ENCODE measurements around the gene VWA8.
"Not testable (repeated sequence)": the region's sequence is repeated elsewhere in the genome, so short reads cannot be mapped to it uniquely, and the experiment has no call there.

Gene VWA8

GRCh38 chr13:41654796-41655195 is 306.1 kb downstream of the VWA8 start:
- in situ Hi-C loops (cut with HindIII; ENCODE audit: low sequenced_read_pairs), result loop anchor here (25.0 kb wide), 2 partner anchors 383 to 458 kb away; partner anchors contain the start of gene DGKH

- in situ Hi-C loops (cut with HindIII; ENCODE audit: low sequenced_read_pairs), result loop anchor here (25.0 kb wide), 2 partner anchors 384 to 459 kb away; partner anchors contain the start of gene DGKH
Measured at GRCh38 chr13:41652735-41653361, 308.1 kb downstream of the VWA8 start.

- in situ Hi-C loops (cut with HindIII; ENCODE audit: low sequenced_read_pairs), result loop anchor here (25.0 kb wide), 2 partner anchors 386 to 461 kb away; partner anchors contain the start of gene DGKH
Measured at GRCh38 chr13:41651413-41652058, 309.4 kb downstream of the VWA8 start.

- in situ Hi-C loops (cut with HindIII; ENCODE audit: low sequenced_read_pairs), result loop anchor here (25.0 kb wide), 2 partner anchors 387 to 462 kb away; partner anchors contain the start of gene DGKH
Measured at GRCh38 chr13:41650706-41651105, 310.2 kb downstream of the VWA8 start.

- in situ Hi-C loops (cut with HindIII; ENCODE audit: low sequenced_read_pairs), result loop anchor here (5.0 to 25.0 kb wide), 3 partner anchors 157 to 463 kb away; partner anchors contain the start of gene DGKH
Measured at GRCh38 chr13:41649659-41650058, 311.2 kb downstream of the VWA8 start.

GRCh38 chr13:41648314-41648935 is 312.5 kb downstream of the VWA8 start:
- in situ Hi-C loops (cut with HindIII; ENCODE audit: low sequenced_read_pairs), result loop anchor here (5.0 kb wide), 1 partner anchor 156 kb away; no protein-coding TSS in a partner anchor

- in situ Hi-C loops (cut with HindIII; ENCODE audit: low sequenced_read_pairs), result loop anchor here (5.0 kb wide), 1 partner anchor 156 kb away; no protein-coding TSS in a partner anchor
Measured at GRCh38 chr13:41647699-41648313, 313.1 kb downstream of the VWA8 start.

GRCh38 chr13:41645331-41645730 is 315.6 kb downstream of the VWA8 start:
- in situ Hi-C loops (cut with HindIII; ENCODE audit: low sequenced_read_pairs), result loop anchor here (5.0 kb wide), 1 partner anchor 153 kb away; no protein-coding TSS in a partner anchor

- in situ Hi-C loops (cut with HindIII; ENCODE audit: low sequenced_read_pairs), result loop anchor here (5.0 kb wide), 1 partner anchor 152 kb away; no protein-coding TSS in a partner anchor
Measured at GRCh38 chr13:41644742-41645141, 316.2 kb downstream of the VWA8 start.

GRCh38 chr13:41643507-41643906 is 317.4 kb downstream of the VWA8 start:
- in situ Hi-C loops (cut with HindIII; ENCODE audit: low sequenced_read_pairs), result no loop called here

GRCh38 chr13:41641961-41642360 is 318.9 kb downstream of the VWA8 start:
- in situ Hi-C loops (cut with HindIII; ENCODE audit: low sequenced_read_pairs), result no loop called here

- in situ Hi-C loops (cut with HindIII; ENCODE audit: low sequenced_read_pairs), result no loop called here
Measured at GRCh38 chr13:41641429-41641828, 319.5 kb downstream of the VWA8 start.

- in situ Hi-C loops (cut with HindIII; ENCODE audit: low sequenced_read_pairs), result no loop called here
Measured at GRCh38 chr13:41639955-41640780, 320.7 kb downstream of the VWA8 start.

GRCh38 chr13:41639237-41639904 is 321.5 kb downstream of the VWA8 start:
- in situ Hi-C loops (cut with HindIII; ENCODE audit: low sequenced_read_pairs), result no loop called here

GRCh38 chr13:41637586-41637985 is 323.3 kb downstream of the VWA8 start:
- in situ Hi-C loops (cut with HindIII; ENCODE audit: low sequenced_read_pairs), result no loop called here

- in situ Hi-C loops (cut with HindIII; ENCODE audit: low sequenced_read_pairs), result not testable (repeated sequence)
Measured at GRCh38 chr13:41637032-41637431, 323.9 kb downstream of the VWA8 start.

- in situ Hi-C loops (cut with HindIII; ENCODE audit: low sequenced_read_pairs), result not testable (repeated sequence)
Measured at GRCh38 chr13:41636590-41636989, 324.3 kb downstream of the VWA8 start.

- in situ Hi-C loops (cut with HindIII; ENCODE audit: low sequenced_read_pairs), result no loop called here
Measured at GRCh38 chr13:41634407-41634806, 326.5 kb downstream of the VWA8 start.

GRCh38 chr13:41633776-41634175 is 327.1 kb downstream of the VWA8 start:
- in situ Hi-C loops (cut with HindIII; ENCODE audit: low sequenced_read_pairs), result no loop called here

Measured in endothelial cell of hepatic sinusoid (primary cell).